ENCODE data around the gene PCARE.
"Not testable (repeated sequence)": the region's sequence is repeated elsewhere in the genome, so short reads cannot be mapped to it uniquely, and the experiment has no call there.

PCARE gene

GRCh38 chr2:29090311-29090710 lies 16.0 kb upstream of the PCARE start:
- not testable (repeated sequence) for DNase-seq

- no peak for DNase-seq
These were observed 10.2 kb upstream of the PCARE start for GRCh38 chr2:29084554-29084953.

- no peak for DNase-seq
These were observed 8.6 kb upstream of the PCARE start for GRCh38 chr2:29082804-29083495.

- no peak for DNase-seq
These were observed 6.8 kb upstream of the PCARE start for GRCh38 chr2:29080886-29081743.

- no peak for DNase-seq
These were observed 5.6 kb upstream of the PCARE start for GRCh38 chr2:29079887-29080286.

- no peak for DNase-seq
These were observed 1.8 kb upstream of the PCARE start for GRCh38 chr2:29075894-29076705.

- DNase-seq = no peak
These were observed 390 bp downstream of the PCARE start for GRCh38 chr2:29073933-29074332.

- DNase-seq = peak; percentile 81
These were observed 1.2 kb downstream of the PCARE start for GRCh38 chr2:29072971-29073725.

GRCh38 chr2:29072251-29072650 lies 2.1 kb downstream of the PCARE start:
- DNase-seq = no peak

GRCh38 chr2:29071032-29071975 lies 3.0 kb downstream of the PCARE start:
- DNase-seq = no peak

GRCh38 chr2:29070526-29070925 lies 3.8 kb downstream of the PCARE start:
- DNase-seq = no peak

GRCh38 chr2:29068513-29068912 lies 5.8 kb downstream of the PCARE start:
- DNase-seq = peak; percentile 75

- no peak for DNase-seq
These were observed 7.2 kb downstream of the PCARE start for GRCh38 chr2:29066997-29067605.

GRCh38 chr2:29066271-29066860 lies 8.0 kb downstream of the PCARE start:
- DNase-seq = no peak

- no peak for DNase-seq
These were observed 9.1 kb downstream of the PCARE start for GRCh38 chr2:29065068-29065811.

GRCh38 chr2:29064746-29065067 lies 9.6 kb downstream of the PCARE start:
- no peak for DNase-seq

- no peak for DNase-seq
These were observed 10.0 kb downstream of the PCARE start for GRCh38 chr2:29064346-29064715.

GRCh38 chr2:29063646-29064345 lies 10.5 kb downstream of the PCARE start:
- DNase-seq = no peak

- DNase-seq = no peak
These were observed 11.3 kb downstream of the PCARE start for GRCh38 chr2:29063056-29063455.

Measured in DMS79 (cell line).